ENCODE results near the gene IFIT1. TPM values are rescaled to one million over a fixed set of nuclear protein-coding genes. Genes with fewer than 3 reads are reported as not detected.

IFIT1 gene
- total and polyA plus RNA-seq, 9 of the 15 experiments (the other 6 are each of a cell fraction or from before 2014, with no cell fraction given): 0.03 to 0.40 (median 0.18) TPM

GRCh38 chr10:89414146-89414878 is 21.9 kb downstream of the IFIT1 start, which contains the start of gene IFIT5 (continued):
- no peak for TF ChIP-seq ZNF407 (IDR thresholded peaks at IDR 0.05; ENCODE audit: low read depth)
- TF ChIP-seq ZNF589 (CRISPR knock-in tag; IDR thresholded peaks at IDR 0.05; ENCODE audit: low read depth): no peak
- TF ChIP-seq BRD4 (IDR thresholded peaks at IDR 0.05): no peak
- TF ChIP-seq TARDBP (IDR thresholded peaks at IDR 0.05): no peak
- no peak for TF ChIP-seq ARID3B (CRISPR knock-in tag; IDR thresholded peaks at IDR 0.05; ENCODE audit: borderline replicate concordance)
- no peak for TF ChIP-seq ARID1B (IDR thresholded peaks at IDR 0.05)
- no peak for TF ChIP-seq ZNF280B (CRISPR knock-in tag; IDR thresholded peaks at IDR 0.05)
- TF ChIP-seq ZNF76 (CRISPR knock-in tag; IDR thresholded peaks at IDR 0.05; ENCODE audit: borderline replicate concordance): no peak
- TF ChIP-seq POLR2AphosphoS5 (IDR thresholded peaks at IDR 0.05; ENCODE audit: control insufficient read depth, insufficient read depth, low read depth, low read length): no peak
- no peak for TF ChIP-seq CLOCK (CRISPR knock-in tag; IDR thresholded peaks at IDR 0.05; ENCODE audit: borderline replicate concordance)
- no peak for TF ChIP-seq EHMT2 (IDR thresholded peaks at IDR 0.05)
- no peak for TF ChIP-seq ZNF707 (CRISPR knock-in tag; conservative IDR thresholded peaks at IDR 0.05)
- 0 out of 2 replicates have a peak, but pooled peaks have one; percentile 4 for TF ChIP-seq SMC3 (conservative IDR thresholded peaks at IDR 0.05; ENCODE audit: insufficient read depth, low read depth, low read length)
